GM12872 (cell line): Measurements from ENCODE around the gene ZNF689.
A peak's percentile ranks its signal among the peaks of the same experiment; 100 is the strongest.

Experiments
- CTCF ChIP-seq: IDR thresholded peaks from 3 replicates; pipeline ENCODE4 v1.5.1; 2011; ENCODE audit warnings: low read depth, mild to moderate bottlenecking, low read length, moderate library complexity; ENCODE audit not compliant: insufficient read depth

Gene ZNF689

GRCh38 chr16:30645727-30646126 is 35.5 kb upstream of the ZNF689 start:
- no peak for TF ChIP-seq CTCF

- TF ChIP-seq CTCF = no peak
Observed at GRCh38 chr16:30644334-30644830, 34.2 kb upstream of the ZNF689 start.

- TF ChIP-seq CTCF = no peak
Observed at GRCh38 chr16:30641378-30641982, 31.3 kb upstream of the ZNF689 start.

GRCh38 chr16:30637944-30638343 is 27.8 kb upstream of the ZNF689 start:
- TF ChIP-seq CTCF = peak; percentile 69

- TF ChIP-seq CTCF = no peak
Observed at GRCh38 chr16:30636599-30636998, 26.4 kb upstream of the ZNF689 start.

GRCh38 chr16:30633526-30633925 is 23.3 kb upstream of the ZNF689 start:
- no peak for TF ChIP-seq CTCF

- peak; percentile 95 for TF ChIP-seq CTCF
Observed at GRCh38 chr16:30628628-30629540, 18.7 kb upstream of the ZNF689 start.
